Thymus (tissue), 11 donors: ENCODE data around the gene IGFL3. TPM values are rescaled to one million over a fixed set of nuclear protein-coding genes. Genes with fewer than 3 reads are reported as not detected.
"Not testable (repeated sequence)": the region's sequence is repeated elsewhere in the genome, so short reads cannot be mapped to it uniquely, and the experiment has no call there.

Experiments
- DNase-seq, 9 donors: peaks; one replicate each; pipeline ENCODE4 v3.0.0-alpha.2; 2013; ENCODE audit warnings: low spot score in 9 of 9, low read depth in 6 of 9, missing footprints in 1 of 9
- H3K27ac ChIP-seq, 2 donors: one replicate each; pipeline ENCODE4 v1.5.1; 2013; ENCODE audit warnings: control low read depth in 1 of 2, low read depth in 1 of 2, low read length in 1 of 2, mild to moderate bottlenecking in 1 of 2, moderate library complexity in 1 of 2
- H3K27me3 ChIP-seq, 2 donors: one replicate each; pipeline ENCODE4 v1.5.1; 2013; ENCODE audit warnings: low read length in 1 of 2; ENCODE audit not compliant: control insufficient read depth in 2 of 2, insufficient read depth in 1 of 2
- H3K36me3 ChIP-seq, 2 donors: one replicate each; pipeline ENCODE4 v1.5.1; 2013; ENCODE audit warnings: low read length in 1 of 2, mild to moderate bottlenecking in 1 of 2, moderate library complexity in 1 of 2; ENCODE audit not compliant: control insufficient read depth in 2 of 2, insufficient read depth in 2 of 2
- H3K4me1 ChIP-seq, 2 donors: one replicate each; pipeline ENCODE4 v1.5.1; 2013; ENCODE audit warnings: low read length in 2 of 2; ENCODE audit not compliant: control insufficient read depth in 2 of 2, insufficient read depth in 2 of 2
- H3K4me3 ChIP-seq, 2 donors: one replicate each; pipeline ENCODE4 v1.5.1; 2013; ENCODE audit warnings: low read length in 2 of 2, control low read depth in 1 of 2, mild to moderate bottlenecking in 1 of 2
- H3K9me3 ChIP-seq, 2 donors: one replicate each; pipeline ENCODE4 v1.5.1; 2013; ENCODE audit warnings: low read length in 1 of 2, mild to moderate bottlenecking in 1 of 2; ENCODE audit not compliant: control insufficient read depth in 2 of 2, insufficient read depth in 1 of 2
- WGBS: extraction: QIAGEN DNeasy Blood & Tissue Kit; methylation state at CpG from one replicate; pipeline ENCODE4 v1.1.7; 2013; 5-methylcytosine and 5-hydroxymethylcytosine counted together
- polyA plus RNA-seq: library from polyadenylated mRNA; stranded (reverse); fragments of 200-250 nt; gene quantifications from one replicate; pipeline ENCODE4 v1.2.3, GENCODE V29; 2013
- total RNA-seq: library from RNA; stranded (reverse); fragments of 120-200 nt; gene quantifications from one replicate; pipeline ENCODE4 v1.2.4, GENCODE V29; 2013
- donor health status: healthy.

The IGFL3 gene
- total and polyA plus RNA-seq, 2 donors: 0.66 TPM; not detected in 1

DNA sequence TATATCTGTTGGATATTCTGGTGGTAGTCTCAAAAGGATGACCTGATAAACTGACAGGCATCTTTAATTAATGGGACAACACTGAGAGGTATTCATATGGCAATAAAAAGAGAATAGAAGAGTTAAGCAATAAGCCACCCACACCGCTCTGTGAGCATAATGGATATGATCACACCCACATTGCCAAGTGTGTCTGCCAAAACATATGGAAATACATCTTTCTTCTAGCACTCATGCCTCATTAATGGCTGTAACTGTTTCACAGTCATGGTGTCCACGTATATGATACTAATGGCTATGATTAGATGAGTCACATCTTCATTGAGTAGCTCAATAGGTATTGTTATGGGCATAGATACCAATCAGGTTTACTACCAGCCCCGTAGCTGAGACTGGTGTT lies 13.1 kb downstream of the IGFL3 start:
- DNase-seq: no peak
- Histone ChIP-seq H3K4me3 (no peak overlapping the region), H3K36me3 (no peaks in the 10 kb centered on the region), H3K27me3 (no peaks in the 10 kb centered on the region), H3K27ac (no peak overlapping the region), H3K4me1 (peaks cover 0 to 2% of the 10 kb centered on the region in 2 donors), H3K9me3 (no peaks in the 10 kb centered on the region)
- 78% methylated on average over 3 of the region's 3 CpGs for WGBS

DNA sequence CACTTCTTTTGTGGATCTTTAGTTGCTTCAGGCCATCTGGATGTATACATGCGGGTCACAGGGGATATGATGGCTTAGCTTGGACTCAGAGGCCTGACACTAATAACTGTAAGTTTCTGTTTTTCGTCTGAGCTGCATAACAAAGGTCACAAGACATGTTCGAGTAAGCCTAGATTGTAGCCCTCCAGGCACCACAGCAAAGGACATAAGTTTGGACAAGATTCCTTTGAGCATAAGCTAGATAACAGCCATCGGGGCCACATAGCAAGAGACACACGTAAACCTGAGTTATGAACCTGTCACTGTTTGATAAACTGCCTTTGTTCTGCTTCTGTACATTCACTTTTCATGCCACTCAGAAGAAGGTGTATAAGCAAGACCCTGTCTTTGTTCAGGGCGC lies 14.6 kb downstream of the IGFL3 start:
- Histone ChIP-seq H3K4me1 (no peaks in the 10 kb centered on the region), H3K27me3 (no peaks in the 10 kb centered on the region), H3K36me3 (no peaks in the 10 kb centered on the region), H3K9me3 (no peaks in the 10 kb centered on the region), H3K4me3 (no peak overlapping the region), H3K27ac (no peak overlapping the region)
- no peak for DNase-seq
- 85% methylated on average over 6 of the region's 6 CpGs for WGBS

DNA sequence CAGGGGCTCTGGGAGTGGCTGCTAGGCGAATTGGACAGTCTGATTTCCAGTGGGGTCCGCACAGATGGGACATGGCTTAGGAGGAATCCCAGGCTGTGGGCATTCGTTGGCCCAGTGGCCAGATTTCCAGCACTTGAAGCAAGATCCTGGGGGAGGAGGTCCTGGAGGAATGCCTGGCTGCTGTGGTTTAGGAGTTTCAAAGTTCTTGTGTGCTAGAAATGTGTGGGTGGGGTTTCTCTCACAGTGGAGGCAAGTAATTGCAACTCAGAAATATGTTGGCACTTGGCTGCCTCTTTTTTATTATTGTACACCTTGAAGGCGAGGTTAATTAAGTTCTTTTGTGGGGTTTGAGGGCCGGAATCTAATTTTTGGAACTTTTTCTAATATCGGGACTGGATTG lies 17.1 kb downstream of the IGFL3 start:
- Histone ChIP-seq H3K4me1 (no peaks in the 10 kb centered on the region), H3K27ac (no peak overlapping the region), H3K36me3 (no peaks in the 10 kb centered on the region), H3K27me3 (no peaks in the 10 kb centered on the region), H3K9me3 (no peaks in the 10 kb centered on the region), H3K4me3 (no peak overlapping the region)
- DNase-seq: no peak
- WGBS: 76% methylated on average over 6 of the region's 6 CpGs

DNA sequence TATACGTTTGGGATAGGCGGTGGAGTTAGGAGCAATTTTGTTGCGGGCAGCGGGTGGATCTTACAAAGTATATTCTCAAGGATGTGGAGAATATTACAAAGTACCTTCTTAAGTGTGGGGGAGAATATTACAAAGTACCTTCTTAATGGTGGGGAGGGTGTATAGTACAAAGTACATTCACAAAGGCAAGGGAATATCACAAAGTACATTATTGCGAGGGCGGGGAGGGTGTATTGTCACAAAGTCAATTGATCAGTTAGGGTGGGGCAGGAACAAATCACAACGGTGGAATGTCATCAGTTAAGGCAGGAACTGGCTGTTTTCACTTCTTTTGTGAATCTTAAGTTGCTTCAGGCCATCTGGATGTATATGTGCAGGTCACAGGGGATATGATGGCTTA lies 22.2 kb downstream of the IGFL3 start:
- not testable (repeated sequence) for H3K36me3 ChIP-seq, H3K4me3 ChIP-seq, H3K27ac ChIP-seq, H3K9me3 ChIP-seq, H3K4me1 ChIP-seq, H3K27me3 ChIP-seq, DNase-seq
- 90% methylated on average over 7 of the region's 7 CpGs for WGBS

DNA sequence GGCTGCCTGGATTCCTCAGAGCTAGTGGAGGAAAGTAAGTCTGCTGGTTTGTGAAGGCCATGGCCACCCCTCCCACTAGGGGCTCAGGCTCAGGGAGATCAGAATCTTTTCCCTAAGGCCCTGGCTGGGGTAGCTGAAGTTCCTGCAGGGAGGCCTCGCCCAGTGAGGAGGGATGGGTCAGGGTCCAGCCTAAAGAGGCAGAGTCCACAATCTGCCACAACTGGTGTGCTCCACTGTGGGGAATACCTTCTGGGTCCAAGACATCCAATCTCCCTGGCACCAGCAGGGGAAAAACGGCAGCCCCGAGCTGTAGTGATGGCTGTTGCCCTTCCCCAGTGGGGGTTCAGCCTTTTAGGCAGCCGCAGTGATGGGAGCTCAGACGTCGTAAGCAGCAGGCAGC lies 23.2 kb downstream of the IGFL3 start:
- no peak for DNase-seq
- Histone ChIP-seq H3K9me3 (no peaks in the 10 kb centered on the region), H3K36me3 (no peaks in the 10 kb centered on the region), H3K4me3 (no peak overlapping the region), H3K4me1 (no peaks in the 10 kb centered on the region), H3K27ac (no peak overlapping the region), H3K27me3 (no peaks in the 10 kb centered on the region)
- WGBS: 71% methylated on average over 6 of the region's 6 CpGs

DNA sequence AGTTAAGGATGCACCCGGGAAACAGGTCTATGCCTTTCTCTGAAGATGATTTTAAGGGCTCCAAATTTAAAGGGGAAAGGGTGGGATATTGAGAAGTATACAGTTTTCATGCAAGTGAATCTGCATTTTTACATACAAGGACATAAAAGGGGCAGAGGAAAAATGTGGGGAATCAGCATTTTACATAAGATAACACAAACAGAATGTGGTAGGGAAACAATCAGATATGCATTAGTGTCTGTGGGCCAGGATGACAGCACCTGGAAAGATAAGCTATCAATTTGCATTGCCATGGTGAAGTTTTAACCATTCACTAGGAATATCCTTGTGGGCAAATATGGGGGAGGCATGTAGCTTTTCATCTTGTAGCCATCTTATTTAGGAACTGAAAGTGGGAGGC lies 24.1 kb downstream of the IGFL3 start:
- no peaks in the 10 kb centered on the region for H3K4me1 ChIP-seq
- DNase-seq: no peak
- H3K4me3 ChIP-seq: no peak overlapping the region
- H3K27me3 ChIP-seq: no peaks in the 10 kb centered on the region
- H3K27ac ChIP-seq: no peak overlapping the region
- H3K36me3 ChIP-seq: no peaks in the 10 kb centered on the region
- 92% methylated on average over 1 of the region's 1 CpG for WGBS
- no peaks in the 10 kb centered on the region for H3K9me3 ChIP-seq

DNA sequence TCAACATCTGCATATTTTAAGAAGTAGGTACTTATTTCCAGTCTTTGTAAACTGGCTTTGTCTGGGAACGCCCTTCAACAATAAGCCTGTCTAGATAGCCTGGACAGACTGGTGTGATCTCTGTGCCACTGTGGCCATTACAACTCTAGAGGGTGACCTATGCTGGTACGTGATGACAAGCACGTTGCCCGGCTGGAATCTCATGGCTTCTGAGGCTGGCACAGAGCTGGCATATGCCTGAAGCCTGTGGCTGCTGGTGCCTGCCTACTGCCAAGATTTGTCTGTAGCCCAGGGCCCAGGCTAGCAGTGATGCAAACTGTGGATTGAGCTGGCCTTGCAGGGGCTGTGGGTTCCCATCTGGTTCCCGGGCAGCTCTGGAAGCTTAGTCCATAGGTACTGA lies 34.0 kb downstream of the IGFL3 start:
- WGBS: 98% methylated on average over 5 of the region's 5 CpGs
- DNase-seq: no peak
- Histone ChIP-seq H3K9me3 (peaks cover 0 to 8% of the 10 kb centered on the region in 2 donors), H3K27me3 (peaks cover 0 to 2% of the 10 kb centered on the region in 2 donors), H3K27ac (no peak overlapping the region), H3K4me3 (no peak overlapping the region), H3K4me1 (no peaks in the 10 kb centered on the region), H3K36me3 (no peaks in the 10 kb centered on the region)

DNA sequence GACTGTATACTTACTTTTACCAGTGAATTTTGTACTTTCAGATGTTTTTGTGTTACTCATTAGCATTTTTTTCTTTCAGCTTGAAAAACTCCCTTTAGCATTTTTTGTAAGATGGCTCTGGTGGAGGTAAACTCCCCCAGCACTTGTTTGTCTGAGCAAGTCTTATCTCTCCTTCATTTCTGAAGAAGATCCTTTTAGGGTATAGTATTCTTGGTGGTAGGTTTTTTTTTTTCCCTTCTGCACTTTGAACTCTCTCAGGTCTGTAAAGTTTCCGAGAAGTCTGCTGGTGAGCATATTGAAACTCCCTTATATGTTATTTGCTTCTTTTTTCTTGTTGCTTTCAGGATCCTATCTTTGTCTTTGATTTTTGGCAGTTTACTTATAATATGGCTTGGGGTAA lies 35.1 kb downstream of the IGFL3 start:
- peaks cover 0 to 8% of the 10 kb centered on the region in 2 donors for H3K9me3 ChIP-seq
- H3K27ac ChIP-seq: no peak overlapping the region
- no peaks in the 10 kb centered on the region for H3K4me1 ChIP-seq
- no peaks in the 10 kb centered on the region for H3K36me3 ChIP-seq
- H3K4me3 ChIP-seq: no peak overlapping the region
- 100% methylated on average over 1 of the region's 1 CpG for WGBS
- peaks cover 0 to 2% of the 10 kb centered on the region in 2 donors for H3K27me3 ChIP-seq
- DNase-seq: no peak

DNA sequence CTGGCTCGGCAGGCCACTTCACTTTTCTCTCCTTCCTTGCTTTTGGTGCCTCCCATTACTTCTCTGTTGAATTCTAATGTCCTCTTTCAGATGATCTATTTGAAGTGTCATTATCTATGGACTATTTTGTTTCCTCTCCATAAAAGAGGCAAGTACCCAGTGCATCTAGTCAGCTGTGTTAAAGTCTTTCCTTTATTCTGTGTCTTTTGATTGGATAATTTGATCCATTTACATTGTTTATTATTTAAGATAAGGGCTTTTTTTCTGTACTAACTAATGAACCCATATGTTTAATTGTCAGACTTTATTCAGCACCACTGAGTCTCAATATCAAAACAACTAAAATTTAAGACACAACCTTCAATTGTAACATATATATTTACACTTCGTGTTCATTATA lies 36.4 kb downstream of the IGFL3 start:
- H3K9me3 ChIP-seq: peaks cover 0 to 8% of the 10 kb centered on the region in 2 donors
- H3K27me3 ChIP-seq: peaks cover 0 to 2% of the 10 kb centered on the region in 2 donors
- DNase-seq: no peak
- H3K4me3 ChIP-seq: no peak overlapping the region
- WGBS: 88% methylated on average over 2 of the region's 2 CpGs
- no peak overlapping the region for H3K27ac ChIP-seq
- no peaks in the 10 kb centered on the region for H3K36me3 ChIP-seq
- H3K4me1 ChIP-seq: no peaks in the 10 kb centered on the region

DNA sequence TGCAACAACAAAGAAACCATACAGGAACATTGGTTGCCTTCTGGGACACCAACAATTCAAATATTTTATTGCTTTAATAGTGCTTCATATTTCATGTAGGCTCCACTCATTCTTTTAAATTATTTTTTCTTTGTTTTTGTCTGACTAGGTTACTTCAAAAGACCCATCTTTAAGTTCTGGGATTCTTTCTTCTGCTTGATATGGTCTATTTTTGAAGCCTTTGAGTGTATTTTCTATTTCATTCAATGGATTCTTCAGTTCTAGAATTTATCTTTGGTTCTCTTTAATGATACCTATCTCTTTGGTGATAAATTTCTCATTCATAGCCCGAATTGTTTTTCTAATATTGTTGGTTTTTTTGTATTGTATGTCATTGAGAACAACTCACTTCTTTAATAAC lies 38.6 kb downstream of the IGFL3 start:
- peaks cover 0 to 5% of the 10 kb centered on the region in 2 donors for H3K27me3 ChIP-seq
- WGBS: 56% methylated on average over 1 of the region's 1 CpG
- peaks cover 0 to 8% of the 10 kb centered on the region in 2 donors for H3K9me3 ChIP-seq
- DNase-seq: no peak
- H3K36me3 ChIP-seq: no peaks in the 10 kb centered on the region
- no peaks in the 10 kb centered on the region for H3K4me1 ChIP-seq
- no peak overlapping the region for H3K27ac ChIP-seq
- no peak overlapping the region for H3K4me3 ChIP-seq
